Stimulated activated CD4-positive, alpha-beta T cell treated with anti-CD3 and anti-CD28 coated beads, Interleukin-1b, Interleukin-23, amount 100 ng/mL, for 1 hour (primary cell): Measurements from ENCODE around the gene LANCL1.

Experiments used
- DNase-seq, 2 donors: peaks; one replicate each; pipeline ENCODE4 v3.0.0-alpha.2; 2020; ENCODE audit warnings: low read depth in 2 of 2

LANCL1 gene

GRCh38 chr2:210476194-210477128 is at the start of gene LANCL1:
Gene LANCL1 (minus strand): TSS chr2:210476759. CDS start chr2:210476396, 363 bp downstream.
- peak; percentile 46 to 55 for DNase-seq

DNA sequence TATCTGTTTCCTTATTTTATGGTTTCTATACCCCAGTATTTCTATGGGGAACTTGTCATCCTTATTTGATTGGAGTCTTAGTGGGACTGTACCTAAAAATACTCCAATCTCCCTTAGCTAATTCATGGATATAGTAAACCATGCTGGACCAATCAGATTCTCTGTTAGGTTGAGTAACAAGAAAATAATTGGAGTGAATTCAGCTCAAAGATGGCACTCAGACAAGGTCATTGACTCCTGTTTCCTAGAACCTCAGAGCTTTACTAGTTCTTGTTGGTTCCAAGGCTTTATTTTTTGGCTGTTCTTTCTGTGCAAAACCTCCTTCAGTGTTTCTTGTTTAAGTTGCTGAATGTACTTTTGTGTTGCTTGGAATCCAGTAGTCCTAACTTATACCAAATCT is 48.0 kb upstream of the LANCL1 start:
- no peak for DNase-seq

- no peak for DNase-seq
Measured at GRCh38 chr2:210523650-210524289, 47.2 kb upstream of the LANCL1 start.

DNA sequence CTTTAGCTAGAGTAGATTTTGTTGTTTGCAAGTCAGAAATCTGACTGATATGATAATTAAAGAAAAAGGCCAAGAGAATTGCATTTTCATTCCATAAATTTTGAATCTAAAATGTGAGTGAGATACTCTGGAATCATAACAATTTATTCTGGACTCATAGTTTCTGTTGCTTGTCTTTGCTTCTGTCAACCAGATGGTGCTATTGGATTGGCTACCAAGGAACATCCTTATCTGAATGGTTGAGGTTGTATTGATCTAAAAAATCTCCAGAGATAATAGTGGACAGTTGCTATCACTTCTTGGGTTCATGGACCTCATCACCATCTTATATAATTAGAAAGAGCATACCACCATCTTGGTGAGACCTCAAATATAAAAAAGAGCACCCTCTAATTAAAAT is 45.8 kb upstream of the LANCL1 start:
- DNase-seq, result no peak

- no peak for DNase-seq
Measured at GRCh38 chr2:210519594-210519993, 43.0 kb upstream of the LANCL1 start.

DNA sequence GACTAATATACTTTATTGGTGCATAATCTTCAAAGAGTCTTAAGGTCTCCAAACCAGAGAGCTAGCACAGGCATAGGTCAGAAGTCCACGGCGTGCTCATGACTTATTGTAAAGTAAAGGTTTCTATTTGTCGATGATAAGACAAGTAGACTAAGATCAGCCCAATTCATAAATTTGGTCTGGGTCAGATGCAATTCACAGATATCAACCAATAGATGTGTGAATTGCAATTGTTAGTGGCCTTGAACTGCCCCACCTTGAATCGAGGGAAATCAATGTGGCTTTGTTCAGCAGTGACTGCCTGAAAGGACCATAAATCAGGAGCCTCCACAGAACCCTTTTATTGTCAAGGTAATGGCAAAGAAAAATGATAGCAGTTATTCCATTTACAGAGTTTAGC is 40.7 kb upstream of the LANCL1 start:
- DNase-seq, result no peak

- no peak for DNase-seq
Measured at GRCh38 chr2:210515911-210516310, 39.4 kb upstream of the LANCL1 start.

DNA sequence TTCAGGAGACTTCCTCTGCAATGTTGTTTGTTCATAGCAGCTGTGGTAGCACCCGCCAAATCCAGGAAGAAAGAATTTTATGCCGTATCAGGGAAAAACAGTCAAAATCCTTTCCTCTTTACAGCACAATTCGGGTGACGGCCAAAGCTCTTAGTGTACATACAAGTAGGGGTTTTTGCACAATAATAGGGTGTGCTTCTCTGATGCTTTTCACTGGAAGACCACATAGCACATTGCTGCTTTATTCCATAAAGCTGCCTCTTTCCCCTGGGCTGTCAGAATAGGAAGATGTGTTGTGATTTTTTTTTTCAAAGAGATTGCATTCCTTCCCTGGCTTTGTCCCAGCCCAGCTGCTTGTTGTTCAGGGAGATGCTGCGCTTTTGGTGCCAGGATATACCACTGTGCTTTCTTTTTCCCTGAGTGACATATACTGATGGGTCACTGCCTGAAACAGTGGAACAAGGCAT is 27.2 kb upstream of the LANCL1 start:
- DNase-seq, result no peak

- DNase-seq, result no peak
Measured at GRCh38 chr2:210503001-210503623, 26.6 kb upstream of the LANCL1 start.

GRCh38 chr2:210496512-210496911 is 20.0 kb upstream of the LANCL1 start:
- no peak for DNase-seq

DNA sequence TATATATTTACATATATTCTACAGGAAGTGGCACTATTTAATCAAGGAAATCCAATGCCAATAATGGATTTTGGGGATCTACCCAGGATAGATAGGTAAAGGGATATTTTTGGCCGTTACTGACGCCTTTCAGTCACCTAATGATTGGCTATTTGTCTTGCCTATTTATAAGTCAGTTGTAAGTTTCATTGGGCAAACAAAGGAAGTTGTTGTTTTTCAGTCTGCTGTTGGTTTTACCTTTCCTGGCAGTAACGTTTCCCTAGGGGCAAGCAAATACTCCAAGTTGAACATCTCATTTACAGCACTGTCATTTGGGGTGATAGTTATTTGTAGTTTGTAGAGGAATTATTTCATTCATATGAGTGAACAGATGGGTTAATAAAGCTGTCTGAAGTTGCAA is 17.0 kb upstream of the LANCL1 start:
- no peak for DNase-seq

DNA sequence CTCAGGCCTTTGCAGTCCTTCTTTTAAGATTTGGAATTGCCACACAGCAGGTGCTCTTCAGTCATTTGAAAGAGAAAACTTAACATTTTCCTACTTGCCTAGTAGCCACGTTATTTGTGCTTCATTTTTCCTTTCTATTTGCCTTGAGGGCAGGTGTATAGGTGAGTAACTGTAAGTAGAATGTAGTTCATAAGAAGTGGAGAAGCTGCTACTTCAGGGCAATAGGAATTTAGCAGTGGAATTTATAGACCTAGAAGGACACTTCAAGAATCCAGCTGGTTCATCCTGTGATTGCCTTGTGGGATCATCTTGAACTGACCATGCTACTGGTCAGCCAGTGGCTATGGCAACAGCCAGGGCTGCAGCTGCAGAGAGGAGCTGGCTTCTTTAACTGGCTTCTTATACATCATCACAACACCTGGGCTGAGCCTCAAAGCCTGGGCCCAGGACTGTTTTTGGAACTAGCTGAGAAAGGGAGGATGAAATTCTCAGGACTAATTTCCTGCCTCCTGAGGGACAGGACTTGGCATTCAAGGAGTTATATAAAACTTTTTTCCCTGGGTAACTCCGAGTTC is 5.1 kb upstream of the LANCL1 start:
- DNase-seq, result no peak

- no peak for DNase-seq
Measured at GRCh38 chr2:210480764-210481163, 4.2 kb upstream of the LANCL1 start.

- no peak for DNase-seq
Measured at GRCh38 chr2:210480079-210480478, 3.5 kb upstream of the LANCL1 start.

- DNase-seq, result no peak
Measured at GRCh38 chr2:210478661-210479060, 2.1 kb upstream of the LANCL1 start.

GRCh38 chr2:210477496-210477895 is 937 bp upstream of the LANCL1 start:
- no peak for DNase-seq

DNA sequence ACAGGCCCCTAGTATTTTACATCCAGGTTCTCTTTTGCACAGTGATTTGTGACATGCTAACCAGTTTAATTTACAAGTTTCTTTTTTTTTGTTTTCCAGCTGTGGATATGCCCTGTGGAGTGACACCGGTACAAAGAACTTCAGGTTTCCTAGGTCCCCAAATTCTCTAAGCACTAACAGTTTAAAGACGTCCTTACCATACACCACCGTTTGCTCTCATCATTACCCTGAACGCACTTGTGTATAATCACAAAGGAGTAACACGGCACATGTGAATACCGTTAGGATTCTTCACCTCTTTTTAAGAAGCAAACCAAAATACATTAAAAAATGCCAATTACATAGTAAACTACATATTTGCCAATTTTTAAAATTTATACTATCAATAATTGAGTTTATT is 853 bp downstream of the LANCL1 start:
- DNase-seq, result no peak

GRCh38 chr2:210474776-210475175 is 1.8 kb downstream of the LANCL1 start:
- DNase-seq, result no peak

DNA sequence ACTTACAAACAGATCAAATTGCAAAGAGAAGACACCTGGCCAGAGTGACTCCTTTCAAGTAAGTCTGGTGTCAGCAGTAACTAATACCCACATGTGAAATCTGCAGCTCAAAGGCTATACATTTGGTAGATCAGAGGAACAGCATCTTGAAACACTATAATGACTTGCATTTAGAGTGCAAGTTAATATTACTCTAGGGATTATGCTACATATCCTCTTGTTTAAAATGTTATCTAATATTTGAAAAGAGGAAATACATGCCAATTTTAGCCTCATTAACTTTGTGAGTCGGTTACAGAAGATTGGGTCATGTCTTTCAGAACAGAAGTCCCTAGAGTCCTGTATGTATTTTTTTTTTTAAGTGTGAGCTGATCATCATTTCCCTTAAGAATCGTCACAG is 15.2 kb downstream of the LANCL1 start:
- no peak for DNase-seq

GRCh38 chr2:210460322-210461227 is 16.0 kb downstream of the LANCL1 start:
- DNase-seq, result no peak

- DNase-seq, result no peak
Measured at GRCh38 chr2:210459880-210460279, 16.7 kb downstream of the LANCL1 start.
